Measurements from ENCODE around the gene KCNQ1OT1. TPM values are rescaled to one million over a fixed set of nuclear protein-coding genes. Genes with fewer than 3 reads are reported as not detected.
"Not testable (repeated sequence)": the region's sequence is repeated elsewhere in the genome, so short reads cannot be mapped to it uniquely, and the experiment has no call there.

Gene KCNQ1OT1
- polyA plus RNA-seq, 1 of the 3 experiments (the other 2 are of a cell fraction): 0.03 TPM

- 40% methylated on average over 1 of the region's 1 CpG for WGBS (ENCODE audit: low lambda C conversion rate)
- no peak for DNase-seq
- ChIA-PET POLR2A (no interaction called here), CTCF (no interaction called here)
- Histone ChIP-seq H3K4me3 (ENCODE audit: low read depth in 2 of 2, low read length in 1 of 2) (no peak overlapping the region), H3K27ac (ENCODE audit: low read depth in 2 of 2, low read length in 1 of 2) (no peak overlapping the region), H3K36me3 (replicated peaks in 1 of 2; ENCODE audit: control insufficient read depth in 1 of 2, insufficient read depth in 2 of 2, low read length in 1 of 2) (no peaks in the 10 kb centered on the region), H3F3A (replicated peaks; ENCODE audit: insufficient read depth) (no peaks in the 10 kb centered on the region), H3K9ac (no peak overlapping the region), H2AFZ (ENCODE audit: low read depth) (no peak overlapping the region), H3K4me1 (ENCODE audit: control insufficient read depth in 1 of 2, insufficient read depth in 2 of 2, low read depth in 1 of 2, low read length in 1 of 2) (no peaks in the 10 kb centered on the region), H3K27me3 (ENCODE audit: insufficient read depth) (no peaks in the 10 kb centered on the region), H4K20me1 (ENCODE audit: insufficient read depth) (no peaks in the 10 kb centered on the region), H3K79me2 (ENCODE audit: insufficient read depth) (no peaks in the 10 kb centered on the region), H3K4me2 (no peak overlapping the region), H3K9me2 (no peaks in the 10 kb centered on the region), H3K9me3 (peaks cover 30% of the 10 kb centered on the region; the same call in 1 of the 2 replicates)
- no peak for TF ChIP-seq NRF1 (IDR thresholded peaks at IDR 0.05; ENCODE audit: low read depth, low read length)
- no peak for TF ChIP-seq TCF12 (IDR thresholded peaks at IDR 0.05)
- no peak for TF ChIP-seq TEAD4 (IDR thresholded peaks at IDR 0.05; ENCODE audit: borderline replicate concordance, insufficient read depth)
- TF ChIP-seq NFIC (IDR thresholded peaks at IDR 0.05; ENCODE audit: borderline replicate concordance): no peak
- TF ChIP-seq REST (IDR thresholded peaks at IDR 0.05; ENCODE audit: low read depth, low read length): no peak
- no peak for TF ChIP-seq RXRA (IDR thresholded peaks at IDR 0.05; ENCODE audit: borderline replicate concordance, low read depth)
- no peak for TF ChIP-seq USF1 (IDR thresholded peaks at IDR 0.05; ENCODE audit: borderline replicate concordance, low read depth)
- TF ChIP-seq ELF1 (IDR thresholded peaks at IDR 0.05): no peak
- no peak for TF ChIP-seq MAX (IDR thresholded peaks at IDR 0.05; ENCODE audit: low read depth)
- TF ChIP-seq MEF2A (IDR thresholded peaks at IDR 0.05; ENCODE audit: borderline replicate concordance, low read depth): no peak
- TF ChIP-seq FOXJ3 (CRISPR knock-in tag; IDR thresholded peaks at IDR 0.05): no peak
- TF ChIP-seq JUND (IDR thresholded peaks at IDR 0.05): no peak
- TF ChIP-seq TAF1 (IDR thresholded peaks at IDR 0.05; ENCODE audit: borderline replicate concordance, low read depth, low read length): no peak
- no peak for TF ChIP-seq USF2 (IDR thresholded peaks at IDR 0.05; ENCODE audit: borderline replicate concordance, low read depth, low read length)
- TF ChIP-seq EZH2phosphoT487 (IDR thresholded peaks at IDR 0.05; ENCODE audit: borderline replicate concordance, low read depth): no peak
- TF ChIP-seq ZBTB33 (IDR thresholded peaks at IDR 0.05; ENCODE audit: borderline replicate concordance, low read depth): no peak
- TF ChIP-seq YY1 (IDR thresholded peaks at IDR 0.05; ENCODE audit: low read depth): no peak
- TF ChIP-seq CHD2 (IDR thresholded peaks at IDR 0.05; ENCODE audit: low read length, partially characterized antibody): no peak
- no peak for TF ChIP-seq IRF3 (IDR thresholded peaks at IDR 0.05; ENCODE audit: low read depth, low read length)
Measured at GRCh38 chr11:2641623-2642022, 58.2 kb downstream of the KCNQ1OT1 start.

- H3K27me3 ChIP-seq (ENCODE audit: insufficient read depth); H3K4me2 ChIP-seq; H3K4me3 ChIP-seq (ENCODE audit: low read depth in 2 of 2, low read length in 1 of 2); H3K4me1 ChIP-seq (ENCODE audit: control insufficient read depth in 1 of 2, insufficient read depth in 2 of 2, low read depth in 1 of 2, low read length in 1 of 2); H3K27ac ChIP-seq (ENCODE audit: low read depth in 2 of 2, low read length in 1 of 2); H3K36me3 ChIP-seq (replicated peaks in 1 of 2; ENCODE audit: control insufficient read depth in 1 of 2, insufficient read depth in 2 of 2, low read length in 1 of 2); H4K20me1 ChIP-seq (ENCODE audit: insufficient read depth); H3K79me2 ChIP-seq (ENCODE audit: insufficient read depth); CTCF ChIA-PET; H3K9me2 ChIP-seq; DNase-seq; POLR2A ChIA-PET; H3K9ac ChIP-seq; H2AFZ ChIP-seq (ENCODE audit: low read depth); H3F3A ChIP-seq (replicated peaks; ENCODE audit: insufficient read depth): not testable (repeated sequence)
- peaks cover 30% of the 10 kb centered on the region; the same call in 1 of the 2 replicates for H3K9me3 ChIP-seq
- WGBS (ENCODE audit: low lambda C conversion rate): 80% methylated on average over 3 of the region's 13 CpGs
Measured at GRCh38 chr11:2639763-2640162, 60.0 kb downstream of the KCNQ1OT1 start.

All from SK-N-SH (cell line).